NCI-H345 treated with DMSO at 0.1 percent for 48 hours (cell line): ENCODE data around the gene FALEC.
A peak's percentile ranks its signal among the peaks of the same experiment; 100 is the strongest.
"Not testable (repeated sequence)": the region's sequence is repeated elsewhere in the genome, so short reads cannot be mapped to it uniquely, and the experiment has no call there.

Experiments used
- DNase-seq: peaks from one replicate; lab custom pipeline; 2025; ENCODE audit not compliant: unreplicated experiment; lab: John Stamatoyannopoulos, UW

Gene FALEC

GRCh38 chr1:150573648-150574071 lies 58.1 kb downstream of the FALEC start:
- not testable (repeated sequence) for DNase-seq

- no peak for DNase-seq
These were observed 58.9 kb downstream of the FALEC start for GRCh38 chr1:150574260-150575071.

- no peak for DNase-seq
These were observed 59.5 kb downstream of the FALEC start for GRCh38 chr1:150575072-150575489.

GRCh38 chr1:150575518-150576366 lies 60.2 kb downstream of the FALEC start:
- no peak for DNase-seq

GRCh38 chr1:150576367-150576711 lies 60.8 kb downstream of the FALEC start:
- DNase-seq = no peak

- DNase-seq = no peak
These were observed 61.4 kb downstream of the FALEC start for GRCh38 chr1:150576794-150577556.

- no peak for DNase-seq
These were observed 62.2 kb downstream of the FALEC start for GRCh38 chr1:150577557-150578271.

- DNase-seq = peak; percentile 67
These were observed 62.9 kb downstream of the FALEC start for GRCh38 chr1:150578272-150579109.

- peak; percentile 98 for DNase-seq
These were observed 63.8 kb downstream of the FALEC start, which contains the start of gene MCL1 for GRCh38 chr1:150579110-150579944. Gene MCL1 (minus strand): TSS chr1:150579610. CDS start chr1:150579530, 80 bp downstream.

- no peak for DNase-seq
These were observed 64.5 kb downstream of the FALEC start for GRCh38 chr1:150579945-150580642.

GRCh38 chr1:150580966-150581365 lies 65.4 kb downstream of the FALEC start:
- DNase-seq = not testable (repeated sequence)

- not testable (repeated sequence) for DNase-seq
These were observed 65.9 kb downstream of the FALEC start for GRCh38 chr1:150581437-150581836.

GRCh38 chr1:150581962-150582361 lies 66.4 kb downstream of the FALEC start:
- not testable (repeated sequence) for DNase-seq

GRCh38 chr1:150582371-150582770 lies 66.8 kb downstream of the FALEC start:
- no peak for DNase-seq
